ENCODE measurements around the gene POLD1.
A peak's percentile ranks its signal among the peaks of the same experiment; 100 is the strongest.
"Not testable (repeated sequence)": the region's sequence is repeated elsewhere in the genome, so short reads cannot be mapped to it uniquely, and the experiment has no call there.

The POLD1 gene

DNA sequence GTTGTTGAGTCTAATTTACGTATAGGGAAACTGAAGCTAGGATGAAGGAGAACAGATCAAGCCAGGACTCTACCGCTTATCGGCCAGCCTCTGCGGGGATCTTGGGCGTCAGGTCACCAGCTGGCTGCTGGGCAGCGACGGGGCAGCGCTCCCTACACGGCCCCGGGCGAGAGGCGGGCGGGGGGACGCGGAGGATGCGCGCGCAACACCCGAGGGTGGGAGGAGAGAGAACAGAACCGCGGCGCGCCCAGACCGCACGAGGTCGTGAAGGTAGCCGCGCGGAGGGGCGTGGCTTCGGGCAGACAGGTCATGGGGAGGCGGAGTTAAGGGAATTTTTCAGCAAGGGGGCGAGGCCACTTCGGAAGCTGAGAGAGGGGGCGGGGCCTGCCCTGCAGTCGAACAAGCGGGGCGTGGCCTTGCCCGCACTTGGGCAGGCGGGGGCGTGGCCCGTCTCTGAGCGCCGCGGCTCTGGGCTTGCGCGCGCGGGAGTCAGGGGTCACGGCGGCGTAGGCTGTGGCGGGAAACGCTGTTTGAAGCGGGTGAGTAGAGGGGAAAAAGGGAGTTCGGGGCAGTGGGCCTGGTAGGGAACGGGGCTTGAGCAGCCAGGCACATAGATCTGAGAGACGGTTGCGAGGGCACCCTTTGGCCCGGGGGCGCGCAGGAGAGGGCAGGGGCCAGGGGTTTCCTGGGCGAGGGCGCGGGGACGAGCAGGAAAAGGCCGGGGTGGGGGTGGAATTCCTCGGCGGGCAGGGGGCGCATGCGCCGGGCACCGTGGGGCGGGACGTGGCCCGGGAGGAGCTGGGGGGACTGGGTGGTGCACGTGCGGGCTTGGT is at the start of gene POLD1:
POLD1 (plus strand) TSS at position 496 of the 833 bp plus-strand sequence. CDS start 14,505 bp downstream, outside the sequence.
- Histone ChIP-seq H3K4me3 (peak within 1 kb of the TSS; percentile 79), H3K27ac (peak within 1 kb of the TSS; percentile 81 to 96)
- TF ChIP-seq, protein P1, sequence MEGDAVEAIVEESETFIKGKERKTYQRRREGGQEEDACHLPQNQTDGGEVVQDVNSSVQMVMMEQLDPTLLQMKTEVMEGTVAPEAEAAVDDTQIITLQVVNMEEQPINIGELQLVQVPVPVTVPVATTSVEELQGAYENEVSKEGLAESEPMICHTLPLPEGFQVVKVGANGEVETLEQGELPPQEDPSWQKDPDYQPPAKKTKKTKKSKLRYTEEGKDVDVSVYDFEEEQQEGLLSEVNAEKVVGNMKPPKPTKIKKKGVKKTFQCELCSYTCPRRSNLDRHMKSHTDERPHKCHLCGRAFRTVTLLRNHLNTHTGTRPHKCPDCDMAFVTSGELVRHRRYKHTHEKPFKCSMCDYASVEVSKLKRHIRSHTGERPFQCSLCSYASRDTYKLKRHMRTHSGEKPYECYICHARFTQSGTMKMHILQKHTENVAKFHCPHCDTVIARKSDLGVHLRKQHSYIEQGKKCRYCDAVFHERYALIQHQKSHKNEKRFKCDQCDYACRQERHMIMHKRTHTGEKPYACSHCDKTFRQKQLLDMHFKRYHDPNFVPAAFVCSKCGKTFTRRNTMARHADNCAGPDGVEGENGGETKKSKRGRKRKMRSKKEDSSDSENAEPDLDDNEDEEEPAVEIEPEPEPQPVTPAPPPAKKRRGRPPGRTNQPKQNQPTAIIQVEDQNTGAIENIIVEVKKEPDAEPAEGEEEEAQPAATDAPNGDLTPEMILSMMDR (IDR thresholded peaks at IDR 0.05), result no peak
- peak; percentile 97 for DNase-seq (ENCODE audit: low spot score)

DNA sequence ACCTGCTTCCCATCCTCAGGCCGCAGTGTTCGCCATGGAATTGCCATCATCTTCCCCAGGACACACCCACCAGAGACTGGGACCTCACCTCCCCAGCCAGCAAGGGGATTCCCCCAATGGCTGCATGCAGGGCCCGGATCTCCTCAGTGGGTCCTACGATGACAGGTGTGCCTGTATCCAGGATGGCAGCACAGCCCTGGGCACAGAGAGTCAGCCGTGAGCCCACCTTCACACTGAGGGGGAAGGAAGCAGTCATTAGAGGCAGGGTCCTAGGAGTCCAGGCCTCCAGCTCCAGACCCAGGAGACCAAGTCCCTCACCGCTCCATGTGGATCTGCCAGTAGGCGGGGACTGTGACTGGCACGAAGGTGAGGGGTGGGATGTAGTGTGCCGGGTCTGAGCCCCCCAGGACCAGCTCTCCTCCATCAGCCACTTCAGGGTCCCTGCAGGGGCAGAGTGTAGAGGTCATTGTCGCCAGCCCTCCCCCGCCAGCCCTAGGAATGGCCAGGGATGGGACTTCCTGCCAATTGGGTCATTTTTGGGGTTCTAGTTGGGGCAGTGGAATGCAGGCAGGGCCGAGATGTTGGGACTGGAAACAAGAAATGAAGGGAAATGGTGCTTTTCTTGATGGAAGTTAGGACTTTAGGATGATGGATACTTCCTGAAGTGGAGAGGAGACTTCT is 49.3 kb upstream of the POLD1 start:
- Histone ChIP-seq H3K4me3 (no peak overlapping the region), H3K27ac (no peak overlapping the region)
- TF ChIP-seq, protein P1 (IDR thresholded peaks at IDR 0.05), result no peak
- DNase-seq (ENCODE audit: low spot score), result no peak

DNA sequence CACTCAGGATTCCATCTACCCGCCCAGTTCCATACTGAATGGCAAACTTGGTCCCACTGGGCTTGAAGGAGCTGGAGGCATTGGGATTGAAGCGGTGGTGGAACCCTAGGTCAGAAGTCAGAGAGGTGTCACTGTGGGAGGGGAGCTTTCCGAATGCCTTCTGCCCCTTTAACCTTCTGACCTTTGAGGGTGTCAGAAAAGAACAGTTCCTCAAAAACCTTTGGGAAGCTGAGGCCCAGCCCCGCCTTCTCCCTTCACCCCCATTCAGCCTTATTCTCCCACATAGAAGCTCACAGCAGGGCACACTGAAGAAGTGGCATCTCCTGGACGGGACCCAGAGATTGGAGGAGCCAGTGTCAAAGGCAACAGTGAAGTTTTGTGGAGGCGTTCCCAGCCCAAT is 47.1 kb upstream of the POLD1 start:
- not testable (repeated sequence) for H3K4me3 ChIP-seq; H3K27ac ChIP-seq; DNase-seq (ENCODE audit: low spot score)

DNA sequence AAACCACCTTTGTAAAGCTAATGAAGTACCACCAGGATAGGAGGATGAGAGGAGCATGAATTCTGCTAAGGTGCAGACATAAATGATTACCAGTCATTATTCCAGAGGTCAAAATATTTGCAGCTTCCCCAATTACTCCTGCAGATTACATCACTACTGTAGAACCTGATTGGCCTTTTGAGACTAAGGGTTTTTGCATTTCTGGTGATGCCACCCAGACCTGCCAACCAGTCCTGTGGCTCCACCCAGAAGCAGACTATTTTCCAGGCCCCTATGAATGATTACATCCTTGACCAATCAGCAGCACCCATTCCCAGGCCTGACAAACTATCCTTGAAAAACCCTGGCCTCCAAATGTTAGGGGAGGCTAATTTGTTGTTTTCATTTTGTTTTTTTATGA is 43.8 kb upstream of the POLD1 start:
- Histone ChIP-seq H3K27ac (no peak overlapping the region), H3K4me3 (no peak overlapping the region)
- TF ChIP-seq, protein P1 (IDR thresholded peaks at IDR 0.05), result no peak
- no peak for DNase-seq (ENCODE audit: low spot score)

DNA sequence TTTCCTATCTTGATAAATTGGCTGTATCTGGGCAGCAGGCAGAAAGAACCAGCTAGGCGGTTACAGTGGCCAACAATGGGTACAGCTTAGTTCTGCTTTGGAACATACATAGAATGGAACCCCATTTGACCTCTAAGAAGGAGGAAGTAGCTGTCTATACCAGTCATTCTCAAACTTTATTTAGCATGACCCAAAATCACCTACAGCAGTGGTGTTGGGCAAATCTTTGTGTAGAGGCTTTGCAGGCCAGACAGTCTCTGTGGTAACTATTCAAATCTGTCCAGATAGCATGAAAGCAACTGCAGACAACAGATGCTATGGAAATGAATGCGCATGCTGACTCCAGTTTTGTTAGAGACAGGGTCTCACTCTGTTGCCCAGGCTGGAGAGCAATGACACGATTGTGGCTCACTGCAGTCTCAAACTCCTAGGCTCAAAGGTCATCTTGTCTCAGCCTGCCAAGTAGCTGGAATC is 43.0 kb upstream of the POLD1 start:
- DNase-seq (ENCODE audit: low spot score), result no peak
- Histone ChIP-seq H3K4me3 (no peak overlapping the region), H3K27ac (no peak overlapping the region)
- TF ChIP-seq, protein P1 (IDR thresholded peaks at IDR 0.05), result no peak

DNA sequence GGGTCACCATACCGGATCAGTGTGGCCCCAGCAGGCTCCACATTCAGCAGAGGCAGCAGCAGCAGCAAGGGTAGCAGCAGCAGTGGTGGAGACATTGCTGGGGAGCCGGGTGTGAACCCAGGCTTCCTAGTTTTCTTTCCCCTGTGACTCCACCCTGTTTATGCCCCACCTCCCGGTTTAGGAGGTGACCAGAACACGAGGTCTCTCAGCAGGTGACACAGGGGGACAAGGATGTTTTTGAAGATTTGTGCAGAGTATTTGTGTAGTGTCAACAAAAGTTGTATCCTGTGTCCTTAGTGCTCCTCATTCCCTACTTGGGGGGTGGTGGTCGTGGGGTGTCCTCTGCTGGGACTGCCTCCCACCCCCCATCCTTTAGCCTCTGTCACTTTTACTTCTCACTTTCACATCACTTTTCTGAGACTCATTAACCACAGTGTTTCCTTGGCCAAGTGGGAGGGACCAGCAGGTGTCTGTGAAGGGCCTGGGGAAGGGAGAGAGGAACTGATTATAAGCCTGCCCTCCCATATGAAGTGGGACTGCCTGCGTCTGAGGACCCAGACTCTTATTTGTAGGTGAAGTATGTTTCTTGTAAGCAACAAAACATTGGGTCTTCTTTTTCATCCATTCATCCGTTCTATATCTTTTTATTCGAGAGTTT is 39.4 kb upstream of the POLD1 start:
- TF ChIP-seq, protein P1 (IDR thresholded peaks at IDR 0.05), result no peak
- no peak overlapping the region for H3K4me3 ChIP-seq
- no peak overlapping the region for H3K27ac ChIP-seq
- DNase-seq (ENCODE audit: low spot score), result no peak

DNA sequence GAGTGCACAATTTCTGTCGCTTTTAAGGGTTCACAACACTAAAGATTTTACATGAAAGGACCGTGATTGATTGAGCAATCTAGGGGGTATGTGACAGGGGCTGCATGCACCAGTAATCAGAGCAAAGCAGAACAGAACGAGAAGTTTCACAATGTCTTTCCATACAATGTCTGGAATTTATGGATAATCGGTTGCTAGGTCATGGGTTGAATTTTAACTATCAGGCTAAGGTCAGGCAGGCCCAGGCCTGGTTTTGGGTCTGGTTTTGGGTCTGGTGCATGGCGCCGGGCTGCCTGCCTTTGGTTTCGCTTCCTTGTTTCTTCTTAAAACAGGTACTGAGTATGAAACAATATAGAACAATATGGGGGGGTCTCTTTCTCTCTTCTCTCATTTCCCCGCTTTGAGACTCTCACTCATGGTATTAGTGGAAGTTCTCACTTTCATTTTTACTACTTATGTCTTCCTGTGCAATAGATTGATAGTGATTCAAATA is 37.0 kb upstream of the POLD1 start:
- not testable (repeated sequence) for H3K4me3 ChIP-seq; H3K27ac ChIP-seq; DNase-seq (ENCODE audit: low spot score)

Data from coronary artery (tissue), 2 donors.